Measurements from ENCODE around the gene CLEC7A.

The CLEC7A gene

DNA sequence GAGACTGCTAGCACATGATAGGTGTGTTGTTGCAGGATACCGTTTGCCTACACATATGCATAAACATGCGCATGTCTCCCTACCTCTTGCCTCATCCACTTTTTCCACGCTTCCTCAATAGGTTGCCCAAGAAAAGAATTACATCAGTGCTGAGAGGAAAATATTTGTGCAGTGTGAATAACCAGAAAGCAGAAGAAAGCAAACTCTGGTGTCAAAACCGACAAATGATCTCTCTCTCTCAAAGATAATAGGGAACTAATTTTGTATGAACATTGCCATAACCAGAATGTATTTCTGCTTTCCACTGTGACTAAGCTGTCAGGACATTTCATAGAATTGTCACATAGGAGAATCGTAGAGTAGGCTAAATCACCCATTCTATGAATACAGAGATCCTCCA lies 1.3 kb downstream of the CLEC7A start:
- Histone ChIP-seq H3K36me3 (peaks cover 48% of the 10 kb centered on the region), H3K4me3 (ENCODE audit: low read depth in 1 of 2, low read length in 1 of 2) (peak overlapping the region; percentile 75 to 76), H3K27me3 (no peaks in the 10 kb centered on the region), H3K4me1 (ENCODE audit: control insufficient read depth in 1 of 2, insufficient read depth in 1 of 2, low read depth in 1 of 2, low read length in 1 of 2) (peaks cover 71 to 75% of the 10 kb centered on the region in 2 experiments), H3K27ac (peak overlapping the region; percentile 99), H3K9me3 (no peaks in the 10 kb centered on the region)
- no peak for TF ChIP-seq CTCF (IDR thresholded peaks at IDR 0.05)

- H3K4me3 ChIP-seq (ENCODE audit: low read depth in 1 of 2, low read length in 1 of 2): peak overlapping the region in 1 of 2 experiments; percentile 75
- peaks cover 70% of the 10 kb centered on the region for H3K36me3 ChIP-seq
- peak overlapping the region; percentile 52 for H3K27ac ChIP-seq
- no peaks in the 10 kb centered on the region for H3K9me3 ChIP-seq
- no peaks in the 10 kb centered on the region for H3K27me3 ChIP-seq
- no peak for TF ChIP-seq CTCF (IDR thresholded peaks at IDR 0.05)
- peaks cover 70 to 79% of the 10 kb centered on the region in 2 experiments for H3K4me1 ChIP-seq (ENCODE audit: control insufficient read depth in 1 of 2, insufficient read depth in 1 of 2, low read depth in 1 of 2, low read length in 1 of 2)
These were observed 3.6 kb downstream of the CLEC7A start for GRCh38 chr12:10126413-10126812.

DNA sequence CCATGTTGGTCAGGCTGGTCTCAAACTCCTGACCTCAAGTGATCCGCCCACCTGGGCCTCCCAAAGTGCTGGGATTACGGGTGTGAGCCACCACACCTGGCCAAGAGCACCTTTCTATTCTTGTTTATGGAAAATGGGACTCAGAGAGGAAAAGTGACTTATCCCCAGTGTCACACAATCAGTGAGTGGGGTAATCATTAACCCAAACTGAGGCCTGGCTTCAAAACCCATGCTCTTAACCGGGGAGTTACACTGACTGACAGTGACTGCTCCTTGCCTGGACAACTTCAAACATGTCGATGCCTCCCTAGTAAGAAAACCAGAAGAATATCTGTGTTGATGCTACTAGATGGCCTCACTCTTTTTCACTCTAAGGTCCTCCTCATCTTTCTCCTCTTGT lies 7.3 kb downstream of the CLEC7A start:
- peaks cover 81% of the 10 kb centered on the region for H3K36me3 ChIP-seq
- no peak for TF ChIP-seq CTCF (IDR thresholded peaks at IDR 0.05)
- peak overlapping the region; percentile 88 for H3K27ac ChIP-seq
- peaks cover 64 to 72% of the 10 kb centered on the region in 2 experiments for H3K4me1 ChIP-seq (ENCODE audit: control insufficient read depth in 1 of 2, insufficient read depth in 1 of 2, low read depth in 1 of 2, low read length in 1 of 2)
- H3K9me3 ChIP-seq: no peaks in the 10 kb centered on the region
- H3K4me3 ChIP-seq (ENCODE audit: low read depth in 1 of 2, low read length in 1 of 2): peak overlapping the region in 1 of 2 experiments; percentile 49
- no peaks in the 10 kb centered on the region for H3K27me3 ChIP-seq

DNA sequence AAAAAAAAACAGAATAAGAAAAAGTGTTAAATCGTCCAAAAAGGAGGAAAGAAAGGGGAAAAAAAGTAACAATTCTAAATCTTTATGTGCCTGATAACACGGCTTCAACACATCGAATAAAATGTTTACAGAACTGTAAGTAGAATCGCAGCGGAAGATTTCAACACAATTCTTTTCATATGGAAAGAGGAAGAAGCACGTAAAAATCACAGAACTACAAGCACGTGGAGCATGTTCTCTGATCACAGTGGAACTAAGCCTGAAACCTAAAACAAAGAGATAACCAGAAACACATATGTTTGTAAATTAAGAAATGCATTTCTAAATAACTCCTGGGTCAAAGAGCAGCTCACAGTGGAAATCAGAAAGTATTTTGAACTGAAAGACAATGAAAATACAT lies 8.7 kb downstream of the CLEC7A start:
- peaks cover 50 to 59% of the 10 kb centered on the region in 2 experiments for H3K4me1 ChIP-seq (ENCODE audit: control insufficient read depth in 1 of 2, insufficient read depth in 1 of 2, low read depth in 1 of 2, low read length in 1 of 2)
- H3K36me3 ChIP-seq: peaks cover 81% of the 10 kb centered on the region
- TF ChIP-seq CTCF (IDR thresholded peaks at IDR 0.05): no peak
- peak overlapping the region; percentile 88 for H3K27ac ChIP-seq
- peak overlapping the region; percentile 49 for H3K4me3 ChIP-seq (ENCODE audit: low read depth in 1 of 2, low read length in 1 of 2)
- H3K27me3 ChIP-seq: no peaks in the 10 kb centered on the region
- H3K9me3 ChIP-seq: no peaks in the 10 kb centered on the region

- Histone ChIP-seq H3K36me3 (peaks cover 73% of the 10 kb centered on the region), H3K27ac (peak overlapping the region; percentile 58), H3K27me3 (no peaks in the 10 kb centered on the region), H3K4me3 (ENCODE audit: low read depth in 1 of 2, low read length in 1 of 2) (no peak overlapping the region), H3K9me3 (no peaks in the 10 kb centered on the region), H3K4me1 (ENCODE audit: control insufficient read depth in 1 of 2, insufficient read depth in 1 of 2, low read depth in 1 of 2, low read length in 1 of 2) (peaks cover 39 to 40% of the 10 kb centered on the region in 2 experiments)
- no peak for TF ChIP-seq CTCF (IDR thresholded peaks at IDR 0.05)
These were observed 10.9 kb downstream of the CLEC7A start for GRCh38 chr12:10119066-10119465.

- H3K4me1 ChIP-seq (ENCODE audit: control insufficient read depth in 1 of 2, insufficient read depth in 1 of 2, low read depth in 1 of 2, low read length in 1 of 2): peaks cover 17% of the 10 kb centered on the region in 2 experiments
- peak overlapping the region; percentile 13 for H3K27ac ChIP-seq
- H3K36me3 ChIP-seq: peaks cover 47% of the 10 kb centered on the region
- no peak for TF ChIP-seq CTCF (IDR thresholded peaks at IDR 0.05)
- no peaks in the 10 kb centered on the region for H3K27me3 ChIP-seq
- H3K4me3 ChIP-seq (ENCODE audit: low read depth in 1 of 2, low read length in 1 of 2): no peak overlapping the region
- H3K9me3 ChIP-seq: no peaks in the 10 kb centered on the region
These were observed 14.1 kb downstream of the CLEC7A start for GRCh38 chr12:10115890-10116289.
